OCI-LY7 (cell line): Measurements from ENCODE around the gene EMD. TPM values are rescaled to one million over a fixed set of nuclear protein-coding genes. Genes with fewer than 3 reads are reported as not detected.

Source experiments
- BruUV-seq: library from RNA; stranded (reverse); fragments of 400-500 nt; replicated peaks from 2 replicates; lab custom pipeline; 2021; lab: Mats Ljungman, UMichigan
- CTCF ChIA-PET: fragments of 300-600 bp; sonication (Branson Sonifier 250); formaldehyde crosslinking; loops from one replicate; lab custom pipeline; 2022; ENCODE audit warnings: antibody characterized with exemption; ENCODE audit not compliant: unreplicated experiment; lab: Charles Lee
- POLR2A ChIA-PET: fragments of 300-600 bp; sonication (Branson Sonifier 250); formaldehyde crosslinking; loops from one replicate; lab custom pipeline; 2022; ENCODE audit warnings: antibody characterized with exemption; lab: Charles Lee
- DNase-seq: peaks from one replicate; pipeline ENCODE4 v3.0.0-alpha.2; 2015; ENCODE audit warnings: low spot score
- H2AFZ ChIP-seq: fragments of 200-600 bp; sonication (generic), shearing (Covaris generic); 2 replicates; pipeline ENCODE4 v1.6.1; 2014; ENCODE audit warnings: mild to moderate bottlenecking, antibody characterized with exemption, low read length, moderate library complexity
- H3K27ac ChIP-seq: fragments of 200-600 bp; sonication (generic); 2 replicates; pipeline ENCODE4 v1.5.1; 2014; ENCODE audit warnings: mixed run types, low read depth, mild to moderate bottlenecking, moderate library complexity, low read length, inconsistent platforms; ENCODE audit not compliant: poor library complexity, severe bottlenecking
- H3K36me3 ChIP-seq: fragments of 200-600 bp; sonication (generic); 2 replicates; pipeline ENCODE4 v1.6.1; 2014; ENCODE audit warnings: mild to moderate bottlenecking, antibody characterized with exemption, low read length, moderate library complexity, mixed read lengths; ENCODE audit not compliant: insufficient read depth
- H3K4me1 ChIP-seq: fragments of 200-600 bp; sonication (generic); 2 replicates; pipeline ENCODE4 v1.5.1; 2014; ENCODE audit warnings: mild to moderate bottlenecking, low read length; ENCODE audit not compliant: insufficient read depth, poor library complexity, severe bottlenecking
- H3K4me2 ChIP-seq: fragments of 200-600 bp; sonication (generic); 2 replicates; pipeline ENCODE4 v1.6.1; 2014; ENCODE audit warnings: mild to moderate bottlenecking, low read length
- H3K4me3 ChIP-seq: fragments of 200-600 bp; sonication (generic); 2 replicates; pipeline ENCODE4 v1.5.1; 2014; ENCODE audit warnings: mild to moderate bottlenecking, low read depth, low read length; ENCODE audit not compliant: poor library complexity, severe bottlenecking
- H3K79me2 ChIP-seq: fragments of 200-600 bp; sonication (generic); 2 replicates; pipeline ENCODE4 v1.6.1; 2016; ENCODE audit warnings: low read depth, mild to moderate bottlenecking, low read length, moderate library complexity, mixed read lengths; ENCODE audit not compliant: insufficient read depth
- H3K9me2 ChIP-seq: fragments of 200-600 bp; sonication (generic); 2 replicates; pipeline ENCODE4 v1.6.1; 2016; ENCODE audit warnings: mild to moderate bottlenecking, low read length, mixed read lengths; ENCODE audit not compliant: insufficient read depth
- H3K9me3 ChIP-seq: fragments of 200-600 bp; sonication (generic); 2 replicates; pipeline ENCODE4 v1.6.1; 2014; ENCODE audit warnings: mild to moderate bottlenecking, mixed run types, low read length, mixed read lengths
- H4K20me1 ChIP-seq: fragments of 200-600 bp; sonication (generic); 2 replicates; pipeline ENCODE4 v1.6.1; 2014; ENCODE audit warnings: mild to moderate bottlenecking, antibody characterized with exemption, low read length, moderate library complexity, mixed read lengths; ENCODE audit not compliant: insufficient read depth
- CTCF ChIP-seq: fragments of 200-600 bp; sonication (generic); conservative IDR thresholded peaks from 2 replicates; pipeline ENCODE4 v1.5.1; 2014; ENCODE audit warnings: mild to moderate bottlenecking, antibody characterized with exemption, low read length, moderate library complexity, mixed read lengths
- EZH2phosphoT487 ChIP-seq: fragments of 200-600 bp; sonication (generic); IDR thresholded peaks from 2 replicates; pipeline ENCODE4 v1.6.1; 2018; ENCODE audit warnings: low read depth, borderline replicate concordance, mild to moderate bottlenecking, mixed run types, antibody characterized with exemption, low read length, moderate library complexity, mixed read lengths
- intact Hi-C: fragments of 100-400 bp; cut with micrococcal nuclease; formaldehyde crosslinking; loops from one replicate; pipeline ENCODE4 v1.10.0; 2022; ENCODE audit not compliant: unreplicated experiment
- total RNA-seq, 2 experiments: library from RNA; depleted of rRNA in 1 of 2; stranded (reverse); fragments of >200 nt in 1 of 2; shearing (Covaris generic) in 1 of 2; gene quantifications; 2 replicates each; pipeline ENCODE4 v1.2.3, GENCODE V29; 2014 to 2022

Gene EMD
- total RNA-seq, 2 experiments from 2014 or later, result 35.4 to 64.6 TPM

GRCh38 chrX:154369449-154370299, 9.4 kb upstream of the EMD start:
- Histone ChIP-seq H3K79me2 (peaks cover 16% of the 10 kb centered on the region; the same call in 1 of the 2 replicates), H4K20me1 (0 out of 2 replicates have a peak, but pooled peaks cover 3% of the 10 kb centered on the region), H3K36me3 (peaks cover 10% of the 10 kb centered on the region; the same call in 1 of the 2 replicates), H3K4me3 (peak overlapping the region; percentile 74), H3K27ac (peak overlapping the region; percentile 29), H3K4me1 (peaks cover 30% of the 10 kb centered on the region), H3K9me3 (no peaks in the 10 kb centered on the region), H2AFZ (no peak overlapping the region), H3K9me2 (no peaks in the 10 kb centered on the region), H3K4me2 (peak overlapping the region; percentile 98)
- POLR2A ChIA-PET, result interaction anchor here (0.6 kb wide), 1 partner anchor 43 kb away, joined by 4 read pairs; no protein-coding TSS in a partner anchor
- TF ChIP-seq CTCF, result no peak
- no peak for TF ChIP-seq EZH2phosphoT487
- CTCF ChIA-PET, result no interaction called here
- intact Hi-C loops, result loop anchor here (10.0 kb wide), 1 partner anchor 445 kb away; the partner anchor contains the start of gene ARHGAP4
- BruUV-seq, result no TSS peak
- DNase-seq, result peak; percentile 15

GRCh38 chrX:154370300-154371016, 8.6 kb upstream of the EMD start:
- CTCF ChIA-PET, result no interaction called here
- no peak overlapping the region for H2AFZ ChIP-seq
- H4K20me1 ChIP-seq, result 0 out of 2 replicates have a peak, but pooled peaks cover 3% of the 10 kb centered on the region
- peak overlapping the region; percentile 29 for H3K27ac ChIP-seq
- peak overlapping the region; percentile 98 for H3K4me2 ChIP-seq
- intact Hi-C loops, result loop anchor here (10.0 kb wide), 1 partner anchor 446 kb away; the partner anchor contains the start of gene ARHGAP4
- peaks cover 36% of the 10 kb centered on the region for H3K4me1 ChIP-seq
- no TSS peak for BruUV-seq
- peak overlapping the region; percentile 74 for H3K4me3 ChIP-seq
- POLR2A ChIA-PET, result interaction anchor here (0.7 kb wide), 1 partner anchor 65 kb away, joined by 4 read pairs; no protein-coding TSS in a partner anchor
- no peaks in the 10 kb centered on the region for H3K9me3 ChIP-seq
- TF ChIP-seq EZH2phosphoT487 (no peak), CTCF (no peak)
- DNase-seq, result peak; percentile 43
- H3K79me2 ChIP-seq, result peaks cover 16% of the 10 kb centered on the region; the same call in 1 of the 2 replicates
- no peaks in the 10 kb centered on the region for H3K9me2 ChIP-seq
- peaks cover 10% of the 10 kb centered on the region; the same call in 1 of the 2 replicates for H3K36me3 ChIP-seq
